ENCODE measurements around the gene BLOC1S1. TPM values are rescaled to one million over a fixed set of nuclear protein-coding genes. Genes with fewer than 3 reads are reported as not detected.

The BLOC1S1 gene
- total RNA-seq = 51.0 and 56.1 TPM in 2 replicates

DNA sequence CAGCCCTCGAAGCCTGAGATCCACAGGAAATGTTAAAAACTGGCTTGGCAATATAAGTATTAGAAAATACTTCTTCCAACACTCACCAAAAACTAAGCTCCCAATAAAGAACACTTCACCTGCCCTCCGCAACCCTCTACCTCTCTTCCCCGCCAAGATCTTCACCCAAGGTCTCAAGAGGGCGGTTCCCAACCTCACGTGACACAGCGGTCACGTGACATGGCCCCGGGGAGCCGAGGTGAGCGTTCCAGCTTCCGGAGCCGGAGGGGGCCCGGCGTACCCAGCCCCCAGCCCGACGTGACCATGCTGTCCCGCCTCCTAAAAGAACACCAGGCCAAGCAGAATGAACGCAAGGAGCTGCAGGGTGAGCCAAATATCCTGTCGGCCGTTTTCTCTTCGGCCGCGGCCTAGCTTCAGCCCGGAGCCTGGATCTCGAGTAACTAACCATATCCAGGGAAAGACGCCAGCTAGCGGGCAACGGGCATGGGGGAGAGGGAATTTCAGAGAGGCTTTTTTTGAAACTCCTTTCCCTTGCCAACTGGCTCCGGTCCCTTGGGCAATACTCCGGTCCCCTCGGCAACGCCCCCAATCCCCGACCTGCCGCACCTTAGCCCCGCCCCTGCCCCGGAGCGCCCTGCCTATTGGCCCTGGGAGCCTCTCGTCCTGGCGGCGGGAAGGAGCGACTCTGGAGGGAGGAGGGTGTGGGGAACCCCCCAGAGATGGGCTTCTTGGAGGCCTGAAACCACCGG, at the start of gene BLOC1S1:
TSS of gene BLOC1S1 (plus strand) at position 214 of the 749 bp plus-strand sequence. CDS start at position 220, 6 bp downstream.

DNA sequence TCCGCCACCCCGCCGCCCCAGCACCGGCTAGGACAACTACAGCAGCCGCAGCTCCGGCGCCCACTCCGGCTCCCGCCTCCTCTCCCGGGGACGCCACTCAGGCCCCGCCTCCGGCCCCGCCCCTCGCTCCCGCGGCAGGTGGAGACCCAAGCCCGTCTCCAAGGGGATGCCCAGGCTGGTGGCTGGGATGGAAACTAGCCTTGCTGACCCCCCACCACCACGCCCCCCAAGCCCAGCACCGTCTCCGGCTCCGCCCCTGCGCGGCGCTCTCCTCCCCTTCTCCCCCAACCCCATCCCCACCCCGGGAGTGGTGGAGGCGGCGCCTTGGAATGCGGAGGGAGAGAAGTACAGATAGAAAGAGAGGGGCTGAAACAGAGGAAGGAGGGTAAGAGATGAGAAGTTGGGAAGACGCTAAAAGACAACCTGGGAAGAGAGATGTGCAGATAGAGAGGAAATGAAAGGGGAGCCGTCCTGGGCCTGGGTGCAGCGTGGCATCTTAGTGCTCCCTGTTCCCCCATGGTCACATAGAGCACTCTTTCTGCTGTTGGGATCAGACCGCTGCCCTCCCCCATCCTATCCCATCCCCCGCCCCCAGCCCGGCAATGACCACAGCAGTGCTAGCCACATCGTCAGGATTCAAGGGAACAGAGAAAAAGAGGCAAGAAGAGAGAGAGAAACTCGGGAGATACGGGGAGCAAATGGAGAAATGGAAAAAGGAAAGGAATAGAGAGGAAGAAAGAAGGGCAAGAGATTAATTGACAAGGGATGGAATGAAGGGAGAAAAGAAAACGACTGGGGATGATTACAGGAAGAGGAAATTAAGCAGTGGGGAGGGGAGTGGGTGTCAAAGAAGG, 7.8 kb upstream of the BLOC1S1 start, which contains the start of gene ITGA7:
TSS of gene ITGA7 (minus strand) at position 64 of the 854 bp plus-strand sequence. CDS start 222 bp downstream, outside the sequence.

DNA sequence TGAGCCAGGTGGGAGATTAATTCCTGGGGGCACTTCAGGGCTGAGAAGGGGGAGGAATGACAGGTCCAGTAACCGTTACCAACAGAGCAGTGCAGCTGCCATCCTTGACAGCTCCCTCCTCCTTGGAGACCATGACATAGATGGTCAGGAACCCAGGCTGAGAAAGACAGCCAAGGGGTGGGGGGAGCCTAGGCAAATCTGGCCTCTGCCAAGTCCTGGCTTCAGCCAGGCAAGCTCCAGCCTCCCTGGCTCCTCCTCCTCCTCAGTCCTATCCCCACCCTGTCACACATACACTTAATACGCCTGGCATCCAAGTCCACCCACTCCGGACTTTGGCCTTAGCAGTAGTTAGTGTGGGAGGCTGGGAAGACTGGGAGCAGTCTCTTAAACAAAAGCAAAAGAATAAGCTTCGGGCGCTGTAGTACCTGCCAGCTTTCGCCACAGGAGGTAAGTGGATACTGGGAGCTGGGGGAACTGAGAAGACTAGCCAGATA, 4.3 kb downstream of the BLOC1S1 start, which contains the start of gene RDH5:
TSS of gene RDH5 (plus strand) at position 323 of the 494 bp plus-strand sequence. CDS start 792 bp downstream, outside the sequence.

GRCh38 chr12:55728939-55729818, 13.3 kb downstream of the BLOC1S1 start, which contains the start of gene CD63:
CD63 (minus strand) TSS chr12:55729009; CDS start chr12:55728341, 668 bp downstream.

GRCh38 chr12:55742719-55743405, 27.0 kb downstream of the BLOC1S1 start, which contains the start of gene GDF11:
GDF11 (plus strand) TSS chr12:55743122; CDS start chr12:55743317, 195 bp downstream.

Small RNAs within 50 kb of the gene (small RNA-seq; reads per million reads assigned to genes)
- gene AC009779.1 (not detected), gene RF00017 (not detected)

Other genes starting within 250 kb of the BLOC1S1 start
- gene OR6C70, start 245.9 kb upstream of the BLOC1S1 start, total RNA-seq = not detected in 2 replicates
- not detected in 2 replicates for gene OR6C68, start 223.7 kb upstream of the BLOC1S1 start, total RNA-seq
- not detected in 2 replicates for gene OR6C4, start 166.4 kb upstream of the BLOC1S1 start, total RNA-seq
- gene OR2AP1, start 143.6 kb upstream of the BLOC1S1 start, total RNA-seq = not detected in 2 replicates
- not detected in 2 replicates for gene OR10P1, start 79.2 kb upstream of the BLOC1S1 start, total RNA-seq
- 4.4 and 7.7 TPM in 2 replicates for gene ITGA7, start 8.1 kb upstream of the BLOC1S1 start, total RNA-seq
- 16.7 and 47.7 TPM in 2 replicates for gene RDH5, start 4.3 kb downstream of the BLOC1S1 start, total RNA-seq
- gene CD63, start 13.0 kb downstream of the BLOC1S1 start, total RNA-seq = 1,008 and 1,281 TPM in 2 replicates
- gene GDF11, start 27.1 kb downstream of the BLOC1S1 start, total RNA-seq = 8.1 and 9.6 TPM in 2 replicates
- 34.1 and 40.0 TPM in 2 replicates for gene SARNP, start 101.7 kb downstream of the BLOC1S1 start, total RNA-seq
- gene ORMDL2, start 102.0 kb downstream of the BLOC1S1 start, total RNA-seq = 13.0 and 14.7 TPM in 2 replicates
- 59.7 and 66.5 TPM in 2 replicates for gene DNAJC14, start 113.5 kb downstream of the BLOC1S1 start, total RNA-seq
- gene MMP19, start 126.9 kb downstream of the BLOC1S1 start, total RNA-seq = 15.4 and 16.1 TPM in 2 replicates
- gene PYM1, start 211.8 kb downstream of the BLOC1S1 start, total RNA-seq = 25.2 and 29.8 TPM in 2 replicates
- gene DGKA, start 215.1 kb downstream of the BLOC1S1 start, total RNA-seq = 51.0 and 60.5 TPM in 2 replicates
- gene PMEL, start 250.0 kb downstream of the BLOC1S1 start, total RNA-seq = 1.1 and 2.9 TPM in 2 replicates